ENCODE results near the gene ZMYND8. TPM values are rescaled to one million over a fixed set of nuclear protein-coding genes. Genes with fewer than 3 reads are reported as not detected.

ZMYND8 gene
- total RNA-seq, 4 donors from 2014 or later: 41.6 to 79.4 (median 60.7) TPM

DNA sequence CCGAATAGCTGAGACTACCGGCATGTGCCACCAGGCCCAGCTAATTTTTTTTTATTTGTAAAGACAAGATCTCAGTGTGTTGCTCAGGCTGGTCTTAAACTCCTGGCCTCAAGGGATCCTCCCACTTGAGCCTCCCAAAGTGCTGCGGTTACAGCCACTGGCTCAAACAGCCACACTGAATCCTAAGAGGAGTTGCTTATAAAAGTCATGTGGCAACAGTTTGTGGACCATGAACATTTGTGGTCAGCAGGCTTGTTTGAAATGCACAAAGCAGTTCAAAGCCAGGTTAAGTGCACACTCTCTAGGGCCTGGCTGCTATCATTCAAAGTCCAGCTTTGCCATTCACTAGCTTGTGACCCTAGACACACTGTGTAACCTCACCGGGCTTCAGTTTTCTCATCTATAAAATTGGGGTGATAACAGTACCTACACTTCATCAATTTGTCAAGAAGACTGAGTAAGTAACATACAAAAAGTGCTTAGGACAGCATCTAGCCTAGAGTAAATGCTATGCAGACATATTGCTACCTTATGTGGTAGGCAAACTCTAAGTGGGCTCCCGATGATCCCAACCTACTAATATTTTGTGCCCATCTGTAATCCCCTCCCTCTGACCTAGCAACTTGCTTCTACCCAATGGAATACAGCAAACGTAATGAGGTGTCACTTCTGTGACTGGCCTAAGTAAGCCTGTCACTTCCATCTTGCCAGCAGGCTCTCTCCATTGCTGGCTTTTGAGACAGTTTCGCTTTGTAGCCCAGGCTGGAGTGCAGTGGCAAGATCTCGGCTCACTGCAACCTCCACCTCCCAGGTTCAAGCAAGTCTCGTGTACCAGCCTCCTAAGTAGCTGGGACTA, 122.9 kb downstream of the ZMYND8 start:
- no peak for DNase-seq
- no peaks in the 10 kb centered on the region for H3K4me1 ChIP-seq
- in situ Hi-C loops (cut with MboI; ENCODE audit: low pct_ligation_motif_present in 1 of 4, low pct_unique_long_range_greater_than_20kb in 1 of 4, low sequenced_read_pairs in 3 of 4) (no loop called here), intact Hi-C loops (cut with DNase I; ENCODE audit: low total_unique reads) (no loop called here)
- 94 to 100% methylated on average over 2 to 9 of the region's 9 CpGs for WGBS, 2 donors (ENCODE audit: low coverage in 1 of 2)
- H3K4me3 ChIP-seq: no peak overlapping the region
- peaks cover 0 to 63% (median 21%) of the 10 kb centered on the region in 4 donors for H3K36me3 ChIP-seq
- TF ChIP-seq POLR2AphosphoS5 (IDR thresholded peaks at IDR 0.05): no peak
- TF ChIP-seq, protein P1, sequence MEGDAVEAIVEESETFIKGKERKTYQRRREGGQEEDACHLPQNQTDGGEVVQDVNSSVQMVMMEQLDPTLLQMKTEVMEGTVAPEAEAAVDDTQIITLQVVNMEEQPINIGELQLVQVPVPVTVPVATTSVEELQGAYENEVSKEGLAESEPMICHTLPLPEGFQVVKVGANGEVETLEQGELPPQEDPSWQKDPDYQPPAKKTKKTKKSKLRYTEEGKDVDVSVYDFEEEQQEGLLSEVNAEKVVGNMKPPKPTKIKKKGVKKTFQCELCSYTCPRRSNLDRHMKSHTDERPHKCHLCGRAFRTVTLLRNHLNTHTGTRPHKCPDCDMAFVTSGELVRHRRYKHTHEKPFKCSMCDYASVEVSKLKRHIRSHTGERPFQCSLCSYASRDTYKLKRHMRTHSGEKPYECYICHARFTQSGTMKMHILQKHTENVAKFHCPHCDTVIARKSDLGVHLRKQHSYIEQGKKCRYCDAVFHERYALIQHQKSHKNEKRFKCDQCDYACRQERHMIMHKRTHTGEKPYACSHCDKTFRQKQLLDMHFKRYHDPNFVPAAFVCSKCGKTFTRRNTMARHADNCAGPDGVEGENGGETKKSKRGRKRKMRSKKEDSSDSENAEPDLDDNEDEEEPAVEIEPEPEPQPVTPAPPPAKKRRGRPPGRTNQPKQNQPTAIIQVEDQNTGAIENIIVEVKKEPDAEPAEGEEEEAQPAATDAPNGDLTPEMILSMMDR (IDR thresholded peaks at IDR 0.05): no peak
- no peak for TF ChIP-seq POLR2A (IDR thresholded peaks at IDR 0.05)
- no peaks in the 10 kb centered on the region for H3K27me3 ChIP-seq
- no peaks in the 10 kb centered on the region for H3K9me3 ChIP-seq
- no peak overlapping the region for H3K27ac ChIP-seq

DNA sequence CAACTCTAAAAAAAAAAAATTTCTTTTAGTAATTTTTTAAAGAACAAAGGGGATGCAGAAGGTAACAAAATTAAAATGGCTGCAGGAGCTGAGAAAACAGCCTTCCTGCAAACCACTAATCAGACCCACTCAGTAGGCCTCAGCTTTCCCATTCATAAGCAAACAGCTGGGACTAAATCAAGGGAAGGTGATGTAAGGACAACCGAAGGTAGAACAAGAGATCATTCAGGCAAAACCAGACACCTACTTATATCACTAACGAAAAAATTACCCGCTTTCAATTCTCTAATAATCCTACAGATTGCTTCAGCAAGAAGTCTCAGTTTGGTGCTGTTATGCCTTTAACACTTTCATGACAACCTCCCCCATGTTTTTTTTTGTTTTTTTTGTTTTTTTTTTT, 124.0 kb downstream of the ZMYND8 start:
- no peak overlapping the region for H3K4me3 ChIP-seq
- no peak overlapping the region for H3K27ac ChIP-seq
- H3K9me3 ChIP-seq: no peaks in the 10 kb centered on the region
- in situ Hi-C loops (cut with MboI; ENCODE audit: low pct_ligation_motif_present in 1 of 4, low pct_unique_long_range_greater_than_20kb in 1 of 4, low sequenced_read_pairs in 3 of 4): no loop called here
- H3K27me3 ChIP-seq: no peaks in the 10 kb centered on the region
- no peak for DNase-seq
- TF ChIP-seq, protein P1 (IDR thresholded peaks at IDR 0.05): no peak
- TF ChIP-seq EP300 (IDR thresholded peaks at IDR 0.05; ENCODE audit: low read depth) (no peak), POLR2AphosphoS5 (IDR thresholded peaks at IDR 0.05) (no peak), POLR2A (IDR thresholded peaks at IDR 0.05) (no peak)
- intact Hi-C loops (cut with DNase I; ENCODE audit: low total_unique reads): no loop called here
- 92 to 96% methylated on average over 3 of the region's 3 CpGs for WGBS, 2 donors (ENCODE audit: low coverage in 1 of 2)
- H3K4me1 ChIP-seq: no peaks in the 10 kb centered on the region
- H3K36me3 ChIP-seq: peaks cover 0 to 62% (median 16%) of the 10 kb centered on the region in 4 donors

DNA sequence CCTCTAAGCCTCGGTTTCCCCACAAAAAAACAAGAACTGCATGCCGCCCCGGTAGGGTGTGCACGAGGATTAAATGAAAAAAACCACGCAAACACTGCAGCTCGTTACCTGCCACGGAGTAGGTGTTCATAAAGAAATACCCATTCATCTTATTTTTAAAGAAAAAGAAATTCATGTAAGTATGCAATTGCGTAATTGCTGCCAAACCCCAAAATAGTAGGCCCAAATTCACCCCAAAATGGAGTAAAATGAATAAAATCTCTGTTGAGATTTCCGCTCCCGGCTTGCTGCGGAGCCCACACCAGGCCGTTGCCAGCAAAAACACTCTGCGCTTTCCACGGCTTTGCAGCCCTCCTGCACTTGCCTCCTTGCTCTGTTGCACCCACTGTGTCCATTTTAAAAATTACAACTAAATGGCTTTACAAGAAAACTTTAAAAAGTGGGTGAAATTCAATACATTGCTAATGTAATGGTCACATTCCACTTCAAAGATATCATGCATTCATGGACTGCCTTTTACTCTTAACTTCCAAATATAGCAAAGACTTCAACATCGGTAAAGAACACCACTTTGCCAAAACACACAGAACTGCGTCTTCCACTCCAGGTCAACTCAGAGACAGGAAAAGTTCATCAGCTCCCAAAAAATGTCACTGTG, 125.0 kb downstream of the ZMYND8 start:
- intact Hi-C loops (cut with DNase I; ENCODE audit: low total_unique reads): no loop called here
- no peaks in the 10 kb centered on the region for H3K27me3 ChIP-seq
- peaks cover 0 to 65% (median 13%) of the 10 kb centered on the region in 4 donors for H3K36me3 ChIP-seq
- WGBS, 2 donors (ENCODE audit: low coverage in 1 of 2): 93 to 95% methylated on average over 6 to 16 of the region's 16 CpGs
- no peaks in the 10 kb centered on the region for H3K9me3 ChIP-seq
- in situ Hi-C loops (cut with MboI; ENCODE audit: low pct_ligation_motif_present in 1 of 4, low pct_unique_long_range_greater_than_20kb in 1 of 4, low sequenced_read_pairs in 3 of 4): no loop called here
- no peak overlapping the region for H3K27ac ChIP-seq
- no peaks in the 10 kb centered on the region for H3K4me1 ChIP-seq
- TF ChIP-seq, protein P1 (IDR thresholded peaks at IDR 0.05): no peak
- TF ChIP-seq POLR2AphosphoS5 (IDR thresholded peaks at IDR 0.05) (no peak), POLR2A (IDR thresholded peaks at IDR 0.05) (no peak), EP300 (IDR thresholded peaks at IDR 0.05; ENCODE audit: low read depth) (no peak)
- no peak for DNase-seq
- H3K4me3 ChIP-seq: no peak overlapping the region

DNA sequence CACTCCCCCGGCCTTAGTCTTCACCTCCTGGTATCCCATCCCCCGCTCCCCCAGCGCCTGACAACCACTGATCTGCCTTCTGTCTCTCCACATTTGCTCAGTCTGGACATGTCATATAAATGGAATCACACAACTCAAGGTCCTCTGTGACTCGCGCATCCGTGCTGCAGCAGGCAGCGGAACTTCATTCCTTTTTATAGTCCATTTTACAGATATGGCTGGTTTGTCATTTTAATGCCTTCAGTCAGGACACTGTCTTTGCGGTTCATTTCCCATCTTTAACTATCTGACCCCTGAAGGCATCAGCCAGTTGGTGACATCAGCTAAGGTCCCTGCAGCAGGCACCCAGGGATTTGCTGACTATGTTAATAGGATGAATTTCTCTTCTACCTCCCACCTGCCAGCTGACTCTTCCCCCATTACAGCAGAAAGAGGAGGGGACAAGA, 125.7 kb downstream of the ZMYND8 start:
- no peak overlapping the region for H3K4me3 ChIP-seq
- no peaks in the 10 kb centered on the region for H3K27me3 ChIP-seq
- H3K36me3 ChIP-seq: peaks cover 0 to 65% (median 11%) of the 10 kb centered on the region in 4 donors
- 95 to 96% methylated on average over 6 to 8 of the region's 8 CpGs for WGBS, 2 donors (ENCODE audit: low coverage in 1 of 2)
- TF ChIP-seq POLR2A (IDR thresholded peaks at IDR 0.05): no peak
- TF ChIP-seq, protein P1 (IDR thresholded peaks at IDR 0.05): no peak
- no peak for TF ChIP-seq POLR2AphosphoS5 (IDR thresholded peaks at IDR 0.05)
- no peak for TF ChIP-seq EP300 (IDR thresholded peaks at IDR 0.05; ENCODE audit: low read depth)
- no peaks in the 10 kb centered on the region for H3K4me1 ChIP-seq
- intact Hi-C loops (cut with DNase I; ENCODE audit: low total_unique reads) (no loop called here), in situ Hi-C loops (cut with MboI; ENCODE audit: low pct_ligation_motif_present in 1 of 4, low pct_unique_long_range_greater_than_20kb in 1 of 4, low sequenced_read_pairs in 3 of 4) (no loop called here)
- DNase-seq: no peak
- H3K27ac ChIP-seq: no peak overlapping the region
- H3K9me3 ChIP-seq: no peaks in the 10 kb centered on the region
